Loucy (cell line): ENCODE measurements around the gene PRR5L.

Source experiments
- H2AFZ ChIP-seq: fragments of 200-600 bp; sonication (generic); 2 replicates; pipeline ENCODE4 v1.6.0; 2016; ENCODE audit warnings: antibody characterized with exemption, mild to moderate bottlenecking, low read length, moderate library complexity
- H3F3A ChIP-seq: fragments of 200-600 bp; 2 replicates; pipeline ENCODE4 v1.6.0; 2016; ENCODE audit warnings: antibody characterized with exemption, low read depth, mild to moderate bottlenecking
- H3K27me3 ChIP-seq: fragments of 200-600 bp; sonication (generic); 2 replicates; pipeline ENCODE4 v1.6.1; 2014; ENCODE audit warnings: low read length, mild to moderate bottlenecking; ENCODE audit not compliant: insufficient read depth, poor library complexity, severe bottlenecking
- H3K36me3 ChIP-seq: fragments of 200-600 bp; sonication (generic); 2 replicates; pipeline ENCODE4 v1.6.1; 2016; ENCODE audit warnings: low read length; ENCODE audit not compliant: insufficient read depth
- H3K4me1 ChIP-seq: fragments of 200-600 bp; sonication (generic); 2 replicates; pipeline ENCODE4 v1.5.1; 2014; ENCODE audit warnings: low read length, mild to moderate bottlenecking; ENCODE audit not compliant: insufficient read depth, poor library complexity, severe bottlenecking
- H3K4me2 ChIP-seq: fragments of 200-600 bp; sonication (generic); 2 replicates; pipeline ENCODE4 v1.6.0; 2014; ENCODE audit warnings: antibody characterized with exemption, low read length, low read depth, mild to moderate bottlenecking; ENCODE audit not compliant: poor library complexity, severe bottlenecking
- H3K4me3 ChIP-seq: fragments of 200-600 bp; sonication (generic); 2 replicates; pipeline ENCODE4 v1.5.1; 2014; ENCODE audit warnings: low read length, mild to moderate bottlenecking, mixed read lengths; ENCODE audit not compliant: poor library complexity, severe bottlenecking
- H3K79me2 ChIP-seq: fragments of 200-600 bp; sonication (generic); 2 replicates; pipeline ENCODE4 v1.6.1; 2014; ENCODE audit warnings: low read length; ENCODE audit not compliant: insufficient read depth
- H3K9ac ChIP-seq: fragments of 200-600 bp; sonication (generic); 2 replicates; pipeline ENCODE4 v1.6.0; 2014; ENCODE audit warnings: mild to moderate bottlenecking, low read depth, low read length, moderate library complexity; ENCODE audit not compliant: poor library complexity, severe bottlenecking
- H3K9me2 ChIP-seq: fragments of 200-600 bp; sonication (generic); replicated peaks from 2 replicates; pipeline ENCODE4 v1.6.1; 2016; ENCODE audit warnings: low read depth, low read length, mixed read lengths
- H3K9me3 ChIP-seq: fragments of 200-600 bp; sonication (generic); 2 replicates; pipeline ENCODE4 v1.6.1; 2014; ENCODE audit warnings: mild to moderate bottlenecking, antibody characterized with exemption, low read length, low read depth; ENCODE audit not compliant: insufficient read depth
- H4K20me1 ChIP-seq: fragments of 200-600 bp; sonication (generic); 2 replicates; pipeline ENCODE4 v1.6.0; 2014; ENCODE audit warnings: antibody characterized with exemption, low read length, mild to moderate bottlenecking; ENCODE audit not compliant: insufficient read depth, poor library complexity, severe bottlenecking
- CTCF ChIP-seq: fragments of 200-600 bp; sonication (generic); conservative IDR thresholded peaks from 2 replicates; pipeline ENCODE4 v1.5.1; 2014; ENCODE audit warnings: mild to moderate bottlenecking, antibody characterized with exemption, low read length
- EZH2phosphoT487 ChIP-seq: fragments of 200-600 bp; IDR thresholded peaks from 2 replicates; pipeline ENCODE4 v1.6.1; 2018; ENCODE audit warnings: antibody characterized with exemption, mild to moderate bottlenecking, moderate library complexity, borderline replicate concordance

Gene PRR5L

GRCh38 chr11:36490026-36490806 lies 194.1 kb downstream of the PRR5L start:
- no peaks in the 10 kb centered on the region for H4K20me1 ChIP-seq
- H3K36me3 ChIP-seq = peaks cover 65% of the 10 kb centered on the region
- H3K9ac ChIP-seq = no peak overlapping the region
- no peak overlapping the region for H2AFZ ChIP-seq
- no peak for TF ChIP-seq EZH2phosphoT487
- TF ChIP-seq CTCF = no peak
- no peak overlapping the region for H3K4me2 ChIP-seq
- H3K9me2 ChIP-seq = no peaks in the 10 kb centered on the region
- H3K9me3 ChIP-seq = no peaks in the 10 kb centered on the region
- H3K4me3 ChIP-seq = no peak overlapping the region
- H3F3A ChIP-seq = peaks cover 28% of the 10 kb centered on the region
- H3K4me1 ChIP-seq = peaks cover 37% of the 10 kb centered on the region
- H3K79me2 ChIP-seq = peaks cover 17% of the 10 kb centered on the region; the same call in 1 of the 2 replicates
- no peaks in the 10 kb centered on the region for H3K27me3 ChIP-seq

GRCh38 chr11:36492724-36493304 lies 196.7 kb downstream of the PRR5L start:
- no peak overlapping the region for H3K9ac ChIP-seq
- peaks cover 14% of the 10 kb centered on the region; the same call in 1 of the 2 replicates for H3K79me2 ChIP-seq
- H2AFZ ChIP-seq = no peak overlapping the region
- peaks cover 17% of the 10 kb centered on the region for H3K4me1 ChIP-seq
- no peak overlapping the region for H3K4me2 ChIP-seq
- H3F3A ChIP-seq = peaks cover 19% of the 10 kb centered on the region
- no peaks in the 10 kb centered on the region for H3K9me3 ChIP-seq
- H3K27me3 ChIP-seq = no peaks in the 10 kb centered on the region
- H3K4me3 ChIP-seq = no peak overlapping the region
- H4K20me1 ChIP-seq = no peaks in the 10 kb centered on the region
- no peaks in the 10 kb centered on the region for H3K9me2 ChIP-seq
- H3K36me3 ChIP-seq = peaks cover 74% of the 10 kb centered on the region
- TF ChIP-seq EZH2phosphoT487 (no peak), CTCF (peak; percentile 92)

GRCh38 chr11:36493332-36493731 lies 197.2 kb downstream of the PRR5L start:
- H3K4me2 ChIP-seq = no peak overlapping the region
- peaks cover 78% of the 10 kb centered on the region for H3K36me3 ChIP-seq
- H3K27me3 ChIP-seq = no peaks in the 10 kb centered on the region
- peaks cover 17% of the 10 kb centered on the region for H3K4me1 ChIP-seq
- no peak overlapping the region for H2AFZ ChIP-seq
- peaks cover 16% of the 10 kb centered on the region for H3F3A ChIP-seq
- no peak overlapping the region for H3K9ac ChIP-seq
- peaks cover 1% of the 10 kb centered on the region for H4K20me1 ChIP-seq
- H3K79me2 ChIP-seq = peaks cover 19% of the 10 kb centered on the region
- no peak overlapping the region for H3K4me3 ChIP-seq
- no peak for TF ChIP-seq EZH2phosphoT487
- TF ChIP-seq CTCF = no peak
- no peaks in the 10 kb centered on the region for H3K9me2 ChIP-seq
- no peaks in the 10 kb centered on the region for H3K9me3 ChIP-seq
